ENCODE measurements around the gene TXNL4A. TPM values are rescaled to one million over a fixed set of nuclear protein-coding genes. Genes with fewer than 3 reads are reported as not detected.
"Not testable (repeated sequence)": the region's sequence is repeated elsewhere in the genome, so short reads cannot be mapped to it uniquely, and the experiment has no call there.

The TXNL4A gene
- total RNA-seq, 1 donor from 2014 or later: 126 TPM

GRCh38 chr18:80009661-80010550 is 21.5 kb upstream of the TXNL4A start:
- DNase-seq (ENCODE audit: extremely low spot score, unreplicated experiment): no peak
- TF ChIP-seq CTCF (IDR thresholded peaks at IDR 0.05): no peak
- Mint-ChIP-seq H3K9me3 (ENCODE audit: unreplicated experiment) (peaks cover 10% of the 10 kb centered on the region), H3K27me3 (ENCODE audit: unreplicated experiment) (no peaks in the 10 kb centered on the region), H3K36me3 (ENCODE audit: unreplicated experiment) (peaks cover 4% of the 10 kb centered on the region), H3K4me3 (ENCODE audit: unreplicated experiment) (no peak overlapping the region), H3K4me1 (ENCODE audit: unreplicated experiment) (peaks cover 7% of the 10 kb centered on the region), H3K27ac (ENCODE audit: unreplicated experiment) (no peak overlapping the region)

GRCh38 chr18:80006724-80007123 is 18.4 kb upstream of the TXNL4A start:
- H3K36me3 Mint-ChIP-seq (ENCODE audit: unreplicated experiment): peaks cover 2% of the 10 kb centered on the region
- no peak for DNase-seq (ENCODE audit: extremely low spot score, unreplicated experiment)
- no peak for TF ChIP-seq CTCF (IDR thresholded peaks at IDR 0.05)
- no peaks in the 10 kb centered on the region for H3K27me3 Mint-ChIP-seq (ENCODE audit: unreplicated experiment)
- H3K4me1 Mint-ChIP-seq (ENCODE audit: unreplicated experiment): peaks cover 7% of the 10 kb centered on the region
- no peak overlapping the region for H3K27ac Mint-ChIP-seq (ENCODE audit: unreplicated experiment)
- no peak overlapping the region for H3K4me3 Mint-ChIP-seq (ENCODE audit: unreplicated experiment)
- H3K9me3 Mint-ChIP-seq (ENCODE audit: unreplicated experiment): no peaks in the 10 kb centered on the region

- Mint-ChIP-seq H3K4me3 (ENCODE audit: unreplicated experiment) (no peak overlapping the region), H3K9me3 (ENCODE audit: unreplicated experiment) (peaks cover 7% of the 10 kb centered on the region), H3K27ac (ENCODE audit: unreplicated experiment) (no peak overlapping the region), H3K36me3 (ENCODE audit: unreplicated experiment) (no peaks in the 10 kb centered on the region), H3K27me3 (ENCODE audit: unreplicated experiment) (no peaks in the 10 kb centered on the region), H3K4me1 (ENCODE audit: unreplicated experiment) (no peaks in the 10 kb centered on the region)
- TF ChIP-seq CTCF (IDR thresholded peaks at IDR 0.05): no peak
- no peak for DNase-seq (ENCODE audit: extremely low spot score, unreplicated experiment)
These were observed 16.4 kb upstream of the TXNL4A start for GRCh38 chr18:80004600-80005342.

GRCh38 chr18:80002468-80002867 is 14.1 kb upstream of the TXNL4A start:
- H3K36me3 Mint-ChIP-seq (ENCODE audit: unreplicated experiment): no peaks in the 10 kb centered on the region
- H3K4me1 Mint-ChIP-seq (ENCODE audit: unreplicated experiment): no peaks in the 10 kb centered on the region
- H3K9me3 Mint-ChIP-seq (ENCODE audit: unreplicated experiment): peaks cover 7% of the 10 kb centered on the region
- no peak for TF ChIP-seq CTCF (IDR thresholded peaks at IDR 0.05)
- H3K4me3 Mint-ChIP-seq (ENCODE audit: unreplicated experiment): no peak overlapping the region
- no peak overlapping the region for H3K27ac Mint-ChIP-seq (ENCODE audit: unreplicated experiment)
- DNase-seq (ENCODE audit: extremely low spot score, unreplicated experiment): no peak
- no peaks in the 10 kb centered on the region for H3K27me3 Mint-ChIP-seq (ENCODE audit: unreplicated experiment)

DNA sequence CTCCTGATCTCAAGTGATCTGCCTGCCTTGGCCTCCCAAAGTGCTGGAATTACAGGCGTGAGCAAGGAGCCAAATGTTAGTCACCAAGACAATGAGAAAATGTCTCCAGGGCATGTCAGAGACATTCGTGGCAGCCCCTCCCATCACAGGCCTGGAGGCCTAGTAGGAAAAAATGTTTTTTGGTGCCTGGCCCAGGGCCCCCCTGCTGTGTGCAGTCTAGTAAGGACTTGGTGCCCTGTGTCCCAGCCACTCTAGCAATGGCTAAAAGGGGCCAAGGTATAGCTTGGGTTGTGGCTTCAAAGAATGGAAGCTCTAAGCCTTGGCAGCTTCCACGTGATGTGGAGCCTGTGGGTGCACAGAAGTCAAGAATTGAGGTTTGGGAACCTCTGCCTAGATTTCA is 12.5 kb upstream of the TXNL4A start:
- no peaks in the 10 kb centered on the region for H3K4me1 Mint-ChIP-seq (ENCODE audit: unreplicated experiment)
- DNase-seq (ENCODE audit: extremely low spot score, unreplicated experiment): no peak
- H3K36me3 Mint-ChIP-seq (ENCODE audit: unreplicated experiment): no peaks in the 10 kb centered on the region
- H3K27me3 Mint-ChIP-seq (ENCODE audit: unreplicated experiment): no peaks in the 10 kb centered on the region
- no peak for TF ChIP-seq CTCF (IDR thresholded peaks at IDR 0.05)
- peaks cover 7% of the 10 kb centered on the region for H3K9me3 Mint-ChIP-seq (ENCODE audit: unreplicated experiment)
- no peak overlapping the region for H3K27ac Mint-ChIP-seq (ENCODE audit: unreplicated experiment)
- H3K4me3 Mint-ChIP-seq (ENCODE audit: unreplicated experiment): no peak overlapping the region

DNA sequence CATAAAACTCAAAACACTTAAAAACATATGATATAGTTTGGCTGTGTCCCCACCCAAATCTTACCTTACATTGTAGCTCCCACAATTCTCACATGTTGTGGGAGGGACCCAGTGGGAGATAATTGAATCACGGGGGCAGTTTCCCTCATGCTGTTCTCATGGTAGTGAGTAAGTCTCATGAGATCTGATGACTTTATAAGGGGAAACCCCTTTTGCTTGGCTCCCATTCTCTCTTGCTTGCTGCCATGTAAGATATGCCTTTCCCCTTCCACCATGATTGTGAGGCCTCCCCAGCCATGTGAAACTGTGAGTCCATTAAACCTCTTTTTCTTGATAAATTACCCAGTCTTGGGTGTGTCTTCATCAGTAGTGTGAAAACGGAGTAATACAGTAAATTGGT is 11.3 kb upstream of the TXNL4A start:
- not testable (repeated sequence) for H3K9me3 Mint-ChIP-seq (ENCODE audit: unreplicated experiment); DNase-seq (ENCODE audit: extremely low spot score, unreplicated experiment); H3K27ac Mint-ChIP-seq (ENCODE audit: unreplicated experiment); H3K36me3 Mint-ChIP-seq (ENCODE audit: unreplicated experiment); H3K4me3 Mint-ChIP-seq (ENCODE audit: unreplicated experiment); H3K27me3 Mint-ChIP-seq (ENCODE audit: unreplicated experiment); H3K4me1 Mint-ChIP-seq (ENCODE audit: unreplicated experiment)

Measured in osteocyte (in vitro differentiated cells).